ENCODE measurements around the gene PUS7. TPM values are rescaled to one million over a fixed set of nuclear protein-coding genes. Genes with fewer than 3 reads are reported as not detected.

The PUS7 gene
- total and polyA plus RNA-seq, 4 donors = 3.4 to 17.2 (median 5.0) TPM

- Histone ChIP-seq H3K4me1 (ENCODE audit: control insufficient read depth in 4 of 4, insufficient read depth in 4 of 4, low read length in 3 of 4) (no peaks in the 10 kb centered on the region), H3K9me3 (ENCODE audit: control insufficient read depth in 4 of 4, low read length in 3 of 4) (no peaks in the 10 kb centered on the region), H3K9ac (ENCODE audit: low read depth in 1 of 2, low read length in 2 of 2) (no peak overlapping the region), H3K36me3 (ENCODE audit: control insufficient read depth in 4 of 4, insufficient read depth in 3 of 4, low read depth in 1 of 4, low read length in 3 of 4) (no peaks in the 10 kb centered on the region), H3K27me3 (ENCODE audit: control insufficient read depth in 4 of 4, insufficient read depth in 4 of 4, low read length in 3 of 4) (no peaks in the 10 kb centered on the region), H3K27ac (ENCODE audit: low read depth in 1 of 2, low read length in 2 of 2) (no peak overlapping the region), H3K4me3 (ENCODE audit: low read depth in 1 of 3, low read length in 3 of 3) (no peak overlapping the region)
- WGBS = 94% methylated on average over 8 of the region's 8 CpGs
- no peak for DNase-seq (ENCODE audit: low spot score)
- TF ChIP-seq HNF4G (IDR thresholded peaks at IDR 0.05) = no peak
Measured at GRCh38 chr7:105450177-105450861, 71.8 kb downstream of the PUS7 start.

GRCh38 chr7:105448181-105448580, 73.9 kb downstream of the PUS7 start:
- H3K9me3 ChIP-seq (ENCODE audit: control insufficient read depth in 4 of 4, low read length in 3 of 4) = no peaks in the 10 kb centered on the region
- H3K27ac ChIP-seq (ENCODE audit: low read depth in 1 of 2, low read length in 2 of 2) = no peak overlapping the region
- no peaks in the 10 kb centered on the region for H3K27me3 ChIP-seq (ENCODE audit: control insufficient read depth in 4 of 4, insufficient read depth in 4 of 4, low read length in 3 of 4)
- no peaks in the 10 kb centered on the region for H3K4me1 ChIP-seq (ENCODE audit: control insufficient read depth in 4 of 4, insufficient read depth in 4 of 4, low read length in 3 of 4)
- no peaks in the 10 kb centered on the region for H3K36me3 ChIP-seq (ENCODE audit: control insufficient read depth in 4 of 4, insufficient read depth in 3 of 4, low read depth in 1 of 4, low read length in 3 of 4)
- no peak overlapping the region for H3K9ac ChIP-seq (ENCODE audit: low read depth in 1 of 2, low read length in 2 of 2)
- no peak for DNase-seq (ENCODE audit: low spot score)
- H3K4me3 ChIP-seq (ENCODE audit: low read depth in 1 of 3, low read length in 3 of 3) = no peak overlapping the region
- TF ChIP-seq MAX (IDR thresholded peaks at IDR 0.05) (no peak), ATF3 (IDR thresholded peaks at IDR 0.05) (no peak), CTCF (IDR thresholded peaks at IDR 0.05; ENCODE audit: low read depth, low read length, missing input control) (no peak), FOXA2 (IDR thresholded peaks at IDR 0.05) (no peak), ZBTB33 (IDR thresholded peaks at IDR 0.05) (no peak)
- 85% methylated on average over 8 of the region's 8 CpGs for WGBS

GRCh38 chr7:105444342-105444987, 77.6 kb downstream of the PUS7 start:
- Histone ChIP-seq H3K9ac (ENCODE audit: low read depth in 1 of 2, low read length in 2 of 2) (no peak overlapping the region), H3K36me3 (ENCODE audit: control insufficient read depth in 4 of 4, insufficient read depth in 3 of 4, low read depth in 1 of 4, low read length in 3 of 4) (no peaks in the 10 kb centered on the region), H3K27ac (ENCODE audit: low read depth in 1 of 2, low read length in 2 of 2) (no peak overlapping the region), H3K9me3 (ENCODE audit: control insufficient read depth in 4 of 4, low read length in 3 of 4) (no peaks in the 10 kb centered on the region), H3K27me3 (ENCODE audit: control insufficient read depth in 4 of 4, insufficient read depth in 4 of 4, low read length in 3 of 4) (no peaks in the 10 kb centered on the region), H3K4me1 (ENCODE audit: control insufficient read depth in 4 of 4, insufficient read depth in 4 of 4, low read length in 3 of 4) (no peaks in the 10 kb centered on the region), H3K4me3 (ENCODE audit: low read depth in 1 of 3, low read length in 3 of 3) (no peak overlapping the region)
- no peak for TF ChIP-seq EGR1 (IDR thresholded peaks at IDR 0.05; ENCODE audit: low read depth in 2 of 2)
- TF ChIP-seq NR2F2 (IDR thresholded peaks at IDR 0.05) = no peak
- TF ChIP-seq HNF4G (IDR thresholded peaks at IDR 0.05) = no peak
- no peak for TF ChIP-seq ZBTB33 (IDR thresholded peaks at IDR 0.05)
- TF ChIP-seq YY1 (IDR thresholded peaks at IDR 0.05) = no peak
- TF ChIP-seq RXRA (IDR thresholded peaks at IDR 0.05) = no peak
- TF ChIP-seq GABPA (IDR thresholded peaks at IDR 0.05 in 1 of 2, conservative IDR thresholded peaks at IDR 0.05 in 1 of 2) = no peak
- TF ChIP-seq HNF4A (conservative IDR thresholded peaks at IDR 0.05) = no peak
- TF ChIP-seq FOXA1 (IDR thresholded peaks at IDR 0.05) = no peak
- TF ChIP-seq RAD21 (IDR thresholded peaks at IDR 0.05) = no peak
- TF ChIP-seq CTCF (IDR thresholded peaks at IDR 0.05; ENCODE audit: low read depth, low read length, missing input control) = no peak
- TF ChIP-seq FOXA2 (IDR thresholded peaks at IDR 0.05) = no peak
- no peak for TF ChIP-seq MAX (IDR thresholded peaks at IDR 0.05)
- DNase-seq (ENCODE audit: low spot score) = no peak
- 85% methylated on average over 4 of the region's 4 CpGs for WGBS

Measured in liver (tissue), 9 donors.